ENCODE results near the gene SDF4.

SDF4 gene

GRCh38 chr1:1213345-1214265, 18.2 kb downstream of the SDF4 start, which contains the start of gene TNFRSF4:
TNFRSF4 (minus strand) TSS chr1:1214153; CDS start chr1:1214127, 26 bp downstream.
- DNase-seq (ENCODE audit: low spot score) = no peak

DNA sequence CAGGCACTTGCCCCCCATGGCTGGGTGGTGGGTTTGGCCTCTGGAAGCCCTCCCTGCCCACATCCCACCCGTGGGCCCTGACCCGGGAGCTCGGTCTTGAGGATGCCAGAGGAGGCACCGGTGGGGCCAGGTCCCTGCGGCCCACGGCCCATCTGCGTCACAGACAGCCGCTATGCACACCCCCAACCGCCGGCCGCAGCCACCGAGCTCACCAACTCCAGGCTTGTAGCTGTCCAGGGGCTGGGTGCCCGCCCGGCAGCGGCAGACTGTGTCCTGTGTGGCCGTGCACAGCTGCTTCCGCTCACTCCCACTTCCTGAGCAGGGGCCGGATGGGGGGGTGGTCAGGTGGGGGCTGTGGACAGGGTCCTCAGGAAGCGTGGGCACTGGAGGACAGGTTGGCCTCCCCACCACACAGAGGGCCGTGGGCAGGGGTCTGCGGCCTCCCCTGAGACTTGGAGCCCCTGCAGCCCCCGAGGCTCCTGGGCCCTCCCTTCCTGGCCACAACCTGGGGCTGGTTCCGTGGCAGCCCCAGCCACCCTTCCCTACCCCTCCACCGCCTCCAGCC, 18.9 kb downstream of the SDF4 start:
- DNase-seq (ENCODE audit: low spot score) = no peak

GRCh38 chr1:1211541-1212441, 20.0 kb downstream of the SDF4 start:
- DNase-seq (ENCODE audit: low spot score) = no peak

- no peak for DNase-seq (ENCODE audit: low spot score)
These were observed 20.9 kb downstream of the SDF4 start for GRCh38 chr1:1210726-1211540.

GRCh38 chr1:1208713-1209433, 22.9 kb downstream of the SDF4 start:
- DNase-seq (ENCODE audit: low spot score) = no peak

DNA sequence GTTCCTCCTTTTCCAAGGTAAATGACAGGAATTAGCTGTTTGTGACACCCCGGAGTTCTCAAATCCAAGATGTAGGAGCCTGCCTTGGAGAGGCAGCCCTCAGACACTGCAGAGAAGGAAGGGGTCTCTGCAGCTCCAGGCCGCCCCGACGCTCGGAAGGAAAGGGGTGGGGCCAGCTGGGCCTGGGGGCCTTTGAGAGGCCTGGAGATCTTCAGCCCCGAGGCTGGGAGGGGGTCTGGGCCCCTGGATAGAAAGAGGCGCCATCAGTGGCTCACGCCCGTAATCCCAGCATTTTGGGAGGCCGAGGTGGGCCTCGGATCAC, 24.3 kb downstream of the SDF4 start:
- no peak for DNase-seq (ENCODE audit: low spot score)

DNA sequence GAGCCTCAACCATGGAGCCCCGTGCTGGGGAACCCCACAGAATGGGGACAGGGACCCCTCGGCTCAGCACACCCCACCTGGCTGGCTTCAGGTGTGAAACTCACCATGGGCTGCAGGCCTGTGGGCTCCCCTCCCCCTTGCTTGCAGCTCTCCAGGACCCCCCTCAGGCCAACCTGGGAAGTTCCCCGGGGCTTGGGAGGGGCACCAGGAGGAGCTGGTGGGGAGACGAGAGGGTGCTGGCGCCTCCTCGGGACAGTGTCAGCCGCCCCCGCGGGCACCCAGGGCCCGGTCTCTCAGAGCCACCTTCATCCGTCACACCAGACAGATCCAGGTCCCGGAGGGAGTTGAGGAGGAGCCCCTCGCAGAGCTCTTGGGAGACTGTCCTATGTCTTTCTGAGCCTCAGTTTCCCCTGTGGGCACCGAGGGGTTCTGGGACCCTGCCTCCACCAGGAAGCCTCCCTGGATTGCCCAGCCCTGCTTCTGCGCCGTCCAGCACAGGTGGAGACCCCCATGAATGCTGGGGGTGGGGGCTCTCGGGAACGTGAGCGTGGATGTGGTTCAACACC, 24.8 kb downstream of the SDF4 start:
- DNase-seq (ENCODE audit: low spot score) = no peak

GRCh38 chr1:1206376-1206965, 25.3 kb downstream of the SDF4 start, which contains the start of gene TNFRSF18:
TNFRSF18 (minus strand) TSS chr1:1206592; CDS start chr1:1206571, 21 bp downstream.
- DNase-seq (ENCODE audit: low spot score) = no peak

- no peak for DNase-seq (ENCODE audit: low spot score)
These were observed 25.9 kb downstream of the SDF4 start for GRCh38 chr1:1205769-1206375.

DNA sequence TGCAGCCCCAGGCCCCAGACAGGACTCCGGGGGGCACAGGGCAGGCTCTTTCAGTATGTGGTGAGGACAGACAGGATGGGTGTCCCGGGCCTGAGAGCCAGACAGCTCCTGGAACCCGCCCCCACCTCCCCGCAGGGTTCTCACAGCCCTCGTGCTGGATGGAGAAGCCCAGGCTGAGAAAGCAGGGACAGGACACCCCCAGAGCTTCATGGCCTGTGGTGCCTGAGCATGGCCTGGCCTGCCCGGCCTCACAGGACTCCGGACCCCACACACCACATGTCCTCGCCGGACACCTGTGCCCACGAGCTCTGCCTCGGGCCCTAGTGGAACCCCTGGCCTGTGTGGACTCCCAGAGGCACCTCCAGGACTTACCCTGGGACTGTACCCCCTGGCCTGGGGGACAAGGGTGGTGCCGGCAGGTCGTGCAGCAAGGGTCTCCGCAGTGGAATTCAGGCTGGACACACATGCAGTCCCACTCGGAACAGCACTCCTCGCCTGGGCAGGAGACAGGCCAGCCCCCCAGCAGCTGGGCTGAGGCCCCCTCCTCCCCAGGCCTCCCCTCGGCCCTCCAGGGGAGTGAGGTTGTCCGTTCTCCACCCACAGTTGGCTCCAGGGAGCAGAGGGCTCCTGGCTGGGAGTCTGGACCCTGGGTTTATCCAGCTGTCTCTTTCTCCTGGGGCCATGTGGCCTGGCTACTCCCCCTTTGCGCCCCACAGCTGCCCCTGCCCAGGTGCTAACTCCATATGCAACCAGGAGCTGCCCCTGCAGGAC, 26.6 kb downstream of the SDF4 start:
- DNase-seq (ENCODE audit: low spot score) = no peak

GRCh38 chr1:1204425-1204920, 27.3 kb downstream of the SDF4 start:
- DNase-seq (ENCODE audit: low spot score) = no peak

GRCh38 chr1:1203561-1204424, 28.0 kb downstream of the SDF4 start:
- no peak for DNase-seq (ENCODE audit: low spot score)

GRCh38 chr1:1202831-1203560, 28.8 kb downstream of the SDF4 start:
- no peak for DNase-seq (ENCODE audit: low spot score)

- DNase-seq (ENCODE audit: low spot score) = no peak
These were observed 30.7 kb downstream of the SDF4 start for GRCh38 chr1:1200876-1201810.

DNA sequence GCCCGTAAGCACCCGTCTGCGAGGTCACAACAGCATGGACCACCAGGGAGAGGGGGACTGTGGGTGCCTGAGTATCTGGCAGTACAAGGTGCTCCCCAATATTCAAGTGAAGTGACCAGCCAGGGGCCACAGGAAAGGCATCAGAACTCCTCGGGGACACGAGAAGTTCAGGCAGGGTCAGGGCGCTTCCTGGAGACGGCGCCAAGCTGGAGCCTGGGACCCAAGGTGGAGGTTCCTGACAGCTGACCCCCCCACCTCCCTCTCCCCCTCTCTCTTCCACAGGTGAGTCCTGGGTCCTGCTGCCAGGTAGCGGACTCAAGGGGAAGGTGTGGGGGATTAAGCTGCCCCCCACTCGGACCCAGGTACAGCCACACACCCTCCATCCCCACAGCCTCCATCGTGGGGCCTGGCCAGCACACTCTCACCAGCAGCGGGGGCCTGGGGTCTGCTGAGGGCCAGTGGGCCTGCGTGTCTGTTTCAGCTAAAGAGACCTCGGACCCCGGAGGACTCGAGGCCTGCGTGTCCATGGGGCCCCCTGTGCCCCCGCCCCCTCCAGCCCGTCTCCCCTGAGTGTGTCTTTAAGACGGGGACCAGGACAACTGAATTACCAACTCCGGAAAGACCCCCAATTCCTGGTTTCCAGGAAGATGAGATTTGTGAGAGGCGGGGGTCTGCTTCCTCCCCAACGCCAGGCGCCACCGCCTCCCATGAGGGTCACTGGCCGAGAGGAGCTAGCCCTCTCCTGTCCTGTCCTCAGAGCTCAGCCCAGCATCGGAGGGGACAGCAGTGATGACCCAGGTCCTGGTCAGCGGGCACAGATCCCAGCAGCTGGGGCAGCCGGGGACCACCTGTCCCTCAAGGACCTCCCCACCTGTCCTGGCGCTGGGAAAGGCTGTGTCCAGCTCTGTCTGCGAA, 31.6 kb downstream of the SDF4 start:
- DNase-seq (ENCODE audit: low spot score) = no peak
